NCI-H526 (cell line): ENCODE results near the gene SEMA4C.

Experiments
- DNase-seq, 2 experiments: peaks; one replicate each; lab custom pipeline; 2025; lab: John Stamatoyannopoulos, UW

SEMA4C gene

GRCh38 chr2:96881349-96882195 lies 11.7 kb upstream of the SEMA4C start:
- no peak for DNase-seq

- DNase-seq, result no peak
These were observed 11.0 kb upstream of the SEMA4C start for GRCh38 chr2:96880891-96881273.

GRCh38 chr2:96879545-96880040 lies 9.7 kb upstream of the SEMA4C start:
- DNase-seq, result no peak

GRCh38 chr2:96878796-96879544 lies 9.1 kb upstream of the SEMA4C start:
- no peak for DNase-seq

GRCh38 chr2:96878171-96878570 lies 8.3 kb upstream of the SEMA4C start:
- no peak for DNase-seq

- no peak for DNase-seq
These were observed 7.8 kb upstream of the SEMA4C start for GRCh38 chr2:96877631-96878092.

- DNase-seq, result no peak
These were observed 7.2 kb upstream of the SEMA4C start for GRCh38 chr2:96877042-96877451.

GRCh38 chr2:96876269-96877041 lies 6.6 kb upstream of the SEMA4C start:
- no peak for DNase-seq

- DNase-seq, result no peak
These were observed 5.8 kb upstream of the SEMA4C start for GRCh38 chr2:96875498-96876268.

GRCh38 chr2:96874198-96874831 lies 4.4 kb upstream of the SEMA4C start:
- DNase-seq, result no peak

GRCh38 chr2:96873651-96874096 lies 3.8 kb upstream of the SEMA4C start:
- no peak for DNase-seq

- no peak for DNase-seq
These were observed 2.9 kb upstream of the SEMA4C start for GRCh38 chr2:96872591-96873349.

GRCh38 chr2:96870626-96871255 lies 861 bp upstream of the SEMA4C start:
- DNase-seq, result peak in 1 of 2 experiments; percentile 34

- peak in 1 of 2 experiments; percentile 71 for DNase-seq
These were observed 529 bp downstream of the SEMA4C start for GRCh38 chr2:96869281-96869821.

GRCh38 chr2:96868555-96869280 lies 1.2 kb downstream of the SEMA4C start:
- DNase-seq, result peak; percentile 43 to 89

GRCh38 chr2:96867756-96868554 lies 1.9 kb downstream of the SEMA4C start:
- peak in 1 of 2 experiments; percentile 18 for DNase-seq

- no peak for DNase-seq
These were observed 2.7 kb downstream of the SEMA4C start for GRCh38 chr2:96866986-96867755.
